NCI-H1105 (cell line): ENCODE results near the gene EPHB2.

Experiments used
- DNase-seq: peaks from one replicate; lab custom pipeline; 2025; lab: John Stamatoyannopoulos, UW

EPHB2 gene

GRCh38 chr1:22801761-22802160 is 91.1 kb downstream of the EPHB2 start:
- no peak for DNase-seq

GRCh38 chr1:22803833-22804232 is 93.2 kb downstream of the EPHB2 start:
- no peak for DNase-seq

- DNase-seq, result no peak
These were observed 93.8 kb downstream of the EPHB2 start for GRCh38 chr1:22804406-22804805.

- DNase-seq, result no peak
These were observed 94.5 kb downstream of the EPHB2 start for GRCh38 chr1:22804969-22805671.

- DNase-seq, result no peak
These were observed 95.0 kb downstream of the EPHB2 start for GRCh38 chr1:22805672-22806038.

GRCh38 chr1:22806584-22806983 is 95.9 kb downstream of the EPHB2 start:
- DNase-seq, result peak; percentile 74

GRCh38 chr1:22807340-22807739 is 96.7 kb downstream of the EPHB2 start:
- DNase-seq, result no peak

GRCh38 chr1:22808186-22808675 is 97.6 kb downstream of the EPHB2 start:
- DNase-seq, result no peak

GRCh38 chr1:22808676-22809483 is 98.2 kb downstream of the EPHB2 start:
- no peak for DNase-seq

GRCh38 chr1:22809783-22810182 is 99.1 kb downstream of the EPHB2 start:
- no peak for DNase-seq

GRCh38 chr1:22810378-22810777 is 99.7 kb downstream of the EPHB2 start:
- DNase-seq, result no peak

GRCh38 chr1:22812092-22812880 is 101.6 kb downstream of the EPHB2 start:
- no peak for DNase-seq

- no peak for DNase-seq
These were observed 102.6 kb downstream of the EPHB2 start for GRCh38 chr1:22812993-22813790.

- DNase-seq, result peak; percentile 84
These were observed 103.8 kb downstream of the EPHB2 start for GRCh38 chr1:22814176-22815042.

- DNase-seq, result no peak
These were observed 104.4 kb downstream of the EPHB2 start for GRCh38 chr1:22815043-22815365.

- DNase-seq, result no peak
These were observed 104.9 kb downstream of the EPHB2 start for GRCh38 chr1:22815421-22816066.

GRCh38 chr1:22816067-22816775 is 105.6 kb downstream of the EPHB2 start:
- DNase-seq, result no peak

GRCh38 chr1:22816803-22817202 is 106.2 kb downstream of the EPHB2 start:
- DNase-seq, result no peak

GRCh38 chr1:22817462-22817861 is 106.8 kb downstream of the EPHB2 start:
- DNase-seq, result no peak
